ENCODE results near the gene SH3TC1. TPM values are rescaled to one million over a fixed set of nuclear protein-coding genes. Genes with fewer than 3 reads are reported as not detected.

SH3TC1 gene
- total RNA-seq, 1 experiment from 2014 or later: 7.8 TPM

- H3K4me3 Mint-ChIP-seq (ENCODE audit: low read depth, unreplicated experiment): no peak overlapping the region
- intact Hi-C loops (cut with micrococcal nuclease; ENCODE audit: unreplicated experiment): no loop called here
- TF ChIP-seq CTCF (IDR thresholded peaks at IDR 0.05; ENCODE audit: unreplicated experiment): no peak
- no TSS peak for BruUV-seq (replicated peaks)
- H3K9me3 Mint-ChIP-seq (ENCODE audit: low read depth, unreplicated experiment): no peaks in the 10 kb centered on the region
- no peak overlapping the region for H3K27ac Mint-ChIP-seq (ENCODE audit: unreplicated experiment)
- H3K27me3 Mint-ChIP-seq (ENCODE audit: unreplicated experiment): peaks cover 54% of the 10 kb centered on the region
- H3K4me1 Mint-ChIP-seq (ENCODE audit: low read depth, unreplicated experiment): no peaks in the 10 kb centered on the region
- CTCF ChIA-PET: no interaction called here
- no peaks in the 10 kb centered on the region for H3K36me3 Mint-ChIP-seq (ENCODE audit: insufficient read depth, unreplicated experiment)
- DNase-seq: no peak
Observed at GRCh38 chr4:8278421-8279287, 79.6 kb downstream of the SH3TC1 start.

- Mint-ChIP-seq H3K27ac (ENCODE audit: unreplicated experiment) (no peak overlapping the region), H3K4me1 (ENCODE audit: low read depth, unreplicated experiment) (no peaks in the 10 kb centered on the region), H3K36me3 (ENCODE audit: insufficient read depth, unreplicated experiment) (no peaks in the 10 kb centered on the region), H3K9me3 (ENCODE audit: low read depth, unreplicated experiment) (no peaks in the 10 kb centered on the region), H3K27me3 (ENCODE audit: unreplicated experiment) (peaks cover 52% of the 10 kb centered on the region), H3K4me3 (ENCODE audit: low read depth, unreplicated experiment) (no peak overlapping the region)
- BruUV-seq (replicated peaks): no TSS peak
- intact Hi-C loops (cut with micrococcal nuclease; ENCODE audit: unreplicated experiment): no loop called here
- TF ChIP-seq CTCF (IDR thresholded peaks at IDR 0.05; ENCODE audit: unreplicated experiment): no peak
- DNase-seq: no peak
- CTCF ChIA-PET: no interaction called here
Observed at GRCh38 chr4:8279321-8280157, 80.4 kb downstream of the SH3TC1 start.

- H3K36me3 Mint-ChIP-seq (ENCODE audit: insufficient read depth, unreplicated experiment): no peaks in the 10 kb centered on the region
- intact Hi-C loops (cut with micrococcal nuclease; ENCODE audit: unreplicated experiment): no loop called here
- no peak overlapping the region for H3K27ac Mint-ChIP-seq (ENCODE audit: unreplicated experiment)
- H3K9me3 Mint-ChIP-seq (ENCODE audit: low read depth, unreplicated experiment): no peaks in the 10 kb centered on the region
- peaks cover 56% of the 10 kb centered on the region for H3K27me3 Mint-ChIP-seq (ENCODE audit: unreplicated experiment)
- H3K4me1 Mint-ChIP-seq (ENCODE audit: low read depth, unreplicated experiment): no peaks in the 10 kb centered on the region
- no TSS peak for BruUV-seq (replicated peaks)
- no peak overlapping the region for H3K4me3 Mint-ChIP-seq (ENCODE audit: low read depth, unreplicated experiment)
- no peak for DNase-seq
- no peak for TF ChIP-seq CTCF (IDR thresholded peaks at IDR 0.05; ENCODE audit: unreplicated experiment)
- CTCF ChIA-PET: no interaction called here
Observed at GRCh38 chr4:8280158-8280875, 81.2 kb downstream of the SH3TC1 start.

GRCh38 chr4:8280876-8281440 is 81.9 kb downstream of the SH3TC1 start:
- DNase-seq: no peak
- H3K36me3 Mint-ChIP-seq (ENCODE audit: insufficient read depth, unreplicated experiment): no peaks in the 10 kb centered on the region
- peaks cover 58% of the 10 kb centered on the region for H3K27me3 Mint-ChIP-seq (ENCODE audit: unreplicated experiment)
- H3K9me3 Mint-ChIP-seq (ENCODE audit: low read depth, unreplicated experiment): no peaks in the 10 kb centered on the region
- no peaks in the 10 kb centered on the region for H3K4me1 Mint-ChIP-seq (ENCODE audit: low read depth, unreplicated experiment)
- H3K27ac Mint-ChIP-seq (ENCODE audit: unreplicated experiment): no peak overlapping the region
- CTCF ChIA-PET: no interaction called here
- intact Hi-C loops (cut with micrococcal nuclease; ENCODE audit: unreplicated experiment): no loop called here
- no peak overlapping the region for H3K4me3 Mint-ChIP-seq (ENCODE audit: low read depth, unreplicated experiment)
- TF ChIP-seq CTCF (IDR thresholded peaks at IDR 0.05; ENCODE audit: unreplicated experiment): no peak
- no TSS peak for BruUV-seq (replicated peaks)

All from Calu3 (cell line).